GM19240 (cell line): ENCODE results near the gene TMEM245.

Source experiments
- DNase-seq: peaks from one replicate; pipeline ENCODE4 v3.0.0; 2011; ENCODE audit warnings: low spot score; ENCODE audit not compliant: insufficient read length

TMEM245 gene

GRCh38 chr9:109101810-109102209, 17.9 kb downstream of the TMEM245 start:
- DNase-seq, result no peak

- no peak for DNase-seq
These were observed 18.5 kb downstream of the TMEM245 start for GRCh38 chr9:109101202-109101595.

GRCh38 chr9:109100543-109101201, 19.1 kb downstream of the TMEM245 start:
- no peak for DNase-seq

- no peak for DNase-seq
These were observed 20.8 kb downstream of the TMEM245 start for GRCh38 chr9:109098960-109099308.

GRCh38 chr9:109098171-109098959, 21.4 kb downstream of the TMEM245 start:
- no peak for DNase-seq

- DNase-seq, result no peak
These were observed 22.6 kb downstream of the TMEM245 start for GRCh38 chr9:109097146-109097545.

- DNase-seq, result no peak
These were observed 24.4 kb downstream of the TMEM245 start for GRCh38 chr9:109095321-109095720.

GRCh38 chr9:109094268-109094667, 25.5 kb downstream of the TMEM245 start:
- DNase-seq, result no peak

- no peak for DNase-seq
These were observed 27.2 kb downstream of the TMEM245 start for GRCh38 chr9:109092587-109092986.

- DNase-seq, result no peak
These were observed 27.6 kb downstream of the TMEM245 start for GRCh38 chr9:109092051-109092580.

- no peak for DNase-seq
These were observed 31.5 kb downstream of the TMEM245 start for GRCh38 chr9:109088221-109088620.

GRCh38 chr9:109087795-109088194, 32.0 kb downstream of the TMEM245 start:
- no peak for DNase-seq

GRCh38 chr9:109086221-109086620, 33.5 kb downstream of the TMEM245 start:
- no peak for DNase-seq

GRCh38 chr9:109085510-109085909, 34.2 kb downstream of the TMEM245 start:
- DNase-seq, result no peak

GRCh38 chr9:109083813-109084405, 35.8 kb downstream of the TMEM245 start:
- no peak for DNase-seq

GRCh38 chr9:109083141-109083540, 36.6 kb downstream of the TMEM245 start:
- no peak for DNase-seq

- no peak for DNase-seq
These were observed 37.6 kb downstream of the TMEM245 start for GRCh38 chr9:109082091-109082620.

GRCh38 chr9:109074236-109074889, 45.4 kb downstream of the TMEM245 start:
- DNase-seq, result no peak

- no peak for DNase-seq
These were observed 46.8 kb downstream of the TMEM245 start for GRCh38 chr9:109072821-109073435.

- DNase-seq, result no peak
These were observed 47.5 kb downstream of the TMEM245 start for GRCh38 chr9:109072133-109072692.

- DNase-seq, result no peak
These were observed 51.0 kb downstream of the TMEM245 start for GRCh38 chr9:109068764-109069163.
